GM19035 (cell line): Measurements from ENCODE around the gene FAM236B.
"Not testable (repeated sequence)": the region's sequence is repeated elsewhere in the genome, so short reads cannot be mapped to it uniquely, and the experiment has no call there.

Source experiments
- ATAC-seq: cut with Tn5 transposase; IDR thresholded peaks from one replicate; pipeline ENCODE4 v1.9.1; 2021; ENCODE audit not compliant: unreplicated experiment

The FAM236B gene

DNA sequence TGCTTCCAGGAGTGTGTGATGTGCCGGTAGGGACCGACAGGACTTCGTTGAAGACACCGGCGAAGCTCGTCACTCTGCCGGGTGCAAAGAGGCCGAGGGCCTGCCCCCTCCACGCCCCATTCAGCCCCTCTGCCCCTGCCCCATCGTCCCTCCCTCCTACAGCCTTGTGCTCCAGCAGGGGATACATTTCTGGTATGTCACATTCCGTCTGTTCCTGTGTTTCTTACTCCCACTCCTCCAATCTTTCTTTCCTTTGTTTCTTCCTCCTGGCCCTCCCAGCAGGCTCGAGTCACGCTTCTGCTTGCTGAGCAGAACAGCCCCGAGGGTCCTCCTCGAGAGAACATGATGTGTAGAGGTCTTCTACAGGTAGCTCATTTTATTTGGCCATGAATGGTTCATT, at the start of gene FAM236B:
FAM236B (minus strand) TSS at position 101 of the 400 bp plus-strand sequence; CDS start at position 1, 100 bp downstream.
- not testable (repeated sequence) for ATAC-seq

GRCh38 chrX:72830701-72831100, 48.2 kb upstream of the FAM236B start:
- ATAC-seq: not testable (repeated sequence)

- not testable (repeated sequence) for ATAC-seq
These were observed 25.6 kb upstream of the FAM236B start, which contains the start of gene FAM236D for GRCh38 chrX:72808110-72808509. Gene FAM236D, minus strand, starts transcription at chrX:72808210. Its CDS starts 100 bp downstream, at chrX:72808110.

DNA sequence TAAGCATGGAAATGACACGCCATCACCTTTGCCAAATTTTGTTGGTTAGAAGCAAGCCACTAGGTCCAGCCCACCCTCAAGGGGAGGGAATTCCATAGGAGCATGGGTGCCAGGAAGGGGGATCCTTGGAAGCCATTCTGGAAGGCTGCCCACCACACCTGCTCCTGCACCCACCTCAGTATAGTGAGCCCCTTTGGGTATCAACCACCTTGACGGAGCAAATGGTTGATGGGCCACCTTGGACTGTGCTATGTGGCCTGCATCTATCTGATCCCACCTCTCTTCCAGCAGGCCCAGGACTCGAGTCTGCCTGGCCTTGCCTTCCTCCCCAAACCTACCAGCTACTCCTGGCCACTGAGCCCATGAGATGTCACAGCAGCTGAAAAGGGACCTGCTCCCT, 7.9 kb upstream of the FAM236B start:
- ATAC-seq: not testable (repeated sequence)

- ATAC-seq: not testable (repeated sequence)
These were observed 5.7 kb upstream of the FAM236B start for GRCh38 chrX:72788142-72788541.

DNA sequence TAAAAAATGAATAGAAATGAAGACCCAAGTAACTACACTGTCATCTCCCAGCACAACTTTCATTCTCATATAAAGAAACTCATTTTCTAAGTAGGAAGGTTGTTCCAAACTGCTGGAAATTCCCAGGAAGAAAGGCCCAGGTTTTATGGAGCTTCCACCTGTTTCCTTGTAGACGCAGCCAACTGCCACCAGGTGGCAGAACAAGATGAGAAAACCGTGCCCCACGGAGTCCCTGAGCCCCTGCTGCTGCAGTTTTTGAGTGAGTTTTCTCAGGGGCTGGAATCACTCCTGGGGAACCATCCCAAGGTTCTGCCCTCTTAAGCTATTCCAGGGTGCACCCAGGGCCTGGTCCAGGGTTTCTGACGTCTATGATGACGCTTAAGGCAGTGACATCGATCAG, 1.5 kb upstream of the FAM236B start:
- not testable (repeated sequence) for ATAC-seq

- not testable (repeated sequence) for ATAC-seq
These were observed 991 bp upstream of the FAM236B start for GRCh38 chrX:72783365-72783936.

DNA sequence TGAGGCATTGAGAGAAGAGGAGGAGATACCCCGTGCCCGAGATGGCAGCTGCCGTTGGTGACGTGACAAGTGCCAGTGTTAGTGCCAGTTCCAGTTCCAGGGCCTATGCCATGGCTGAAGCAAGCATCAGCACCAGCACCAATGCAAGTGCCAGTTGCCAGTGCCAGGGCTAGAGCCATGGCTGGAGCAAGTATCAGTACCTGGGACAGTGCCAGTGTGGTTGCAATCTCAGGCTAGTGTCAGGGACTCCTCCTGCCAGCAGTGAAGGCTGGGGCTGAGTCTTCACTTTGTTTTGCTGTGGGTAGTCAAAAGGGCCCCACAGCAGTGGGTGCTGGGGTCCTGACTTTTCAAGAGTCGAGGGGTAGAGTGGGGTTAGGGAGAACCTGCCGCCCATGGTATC, 4.3 kb downstream of the FAM236B start:
- not testable (repeated sequence) for ATAC-seq

GRCh38 chrX:72777467-72777790, 5.0 kb downstream of the FAM236B start:
- peak; percentile 71 for ATAC-seq

DNA sequence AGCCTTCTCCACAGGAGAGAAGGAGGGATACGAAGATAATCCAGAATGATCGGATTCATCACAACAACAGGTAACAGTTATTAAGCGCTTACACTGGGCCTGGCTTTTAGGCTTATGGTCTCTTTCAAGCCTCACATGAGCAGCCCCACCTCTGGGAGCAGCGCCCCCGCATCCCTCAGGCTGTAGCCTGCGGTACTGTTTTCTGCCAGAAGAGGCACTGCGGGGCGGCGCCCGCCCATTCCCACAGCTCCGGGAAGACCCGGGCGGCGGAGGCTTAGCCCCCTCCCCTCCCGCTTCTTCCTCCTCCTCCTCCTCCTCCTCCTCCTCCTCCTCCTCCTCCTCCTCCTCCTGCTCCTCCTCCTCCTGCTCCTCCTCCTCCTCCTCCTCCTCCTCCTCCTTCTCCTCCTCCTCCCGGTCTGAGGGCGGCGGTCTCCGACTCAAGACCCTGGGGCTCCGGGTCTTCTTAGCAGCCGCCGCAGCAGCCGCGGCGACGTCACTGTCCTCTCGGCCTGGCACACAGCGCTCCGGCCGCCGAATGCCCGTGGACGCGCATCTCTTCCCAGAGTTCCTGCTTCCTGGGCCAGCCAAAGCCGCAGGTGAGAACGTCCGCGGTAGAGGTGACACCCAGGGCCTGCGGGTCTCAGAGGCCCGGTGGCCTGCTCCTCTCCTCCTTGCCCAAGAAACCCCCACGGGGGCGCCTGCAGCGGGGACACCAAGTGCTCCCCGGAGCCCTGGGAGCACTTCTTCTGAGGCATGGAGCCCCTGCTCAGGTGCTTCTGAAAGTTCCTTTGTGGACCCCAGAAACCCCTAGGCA, 5.6 kb downstream of the FAM236B start, which contains the start of gene DMRTC1B:
DMRTC1B (plus strand) TSS at position 238 of the 814 bp plus-strand sequence. CDS start 68,246 bp downstream, outside the sequence.
- ATAC-seq: peak; percentile 82

- ATAC-seq: not testable (repeated sequence)
These were observed 22.0 kb downstream of the FAM236B start for GRCh38 chrX:72760454-72760853.

- not testable (repeated sequence) for ATAC-seq
These were observed 33.9 kb downstream of the FAM236B start for GRCh38 chrX:72748545-72748944.

- not testable (repeated sequence) for ATAC-seq
These were observed 36.9 kb downstream of the FAM236B start for GRCh38 chrX:72745546-72745945.

GRCh38 chrX:72735561-72735960, 46.9 kb downstream of the FAM236B start:
- ATAC-seq: no peak

- not testable (repeated sequence) for ATAC-seq
These were observed 48.8 kb downstream of the FAM236B start for GRCh38 chrX:72733636-72734035.
